Tibial nerve (tissue), 4 donors: ENCODE results near the gene CEP135.

ENCODE experiments used
- EP300 ChIP-seq, 2 donors: sonication (generic); formaldehyde crosslinking; IDR thresholded peaks; one replicate each; pipeline ENCODE4 v1.6.1; 2017; ENCODE audit warnings: antibody characterized with exemption in 2 of 2, mild to moderate bottlenecking in 1 of 2
- POLR2A ChIP-seq, 2 donors: fragments of 450-650 bp; IDR thresholded peaks; one replicate each; pipeline ENCODE4 v1.6.1; 2017; ENCODE audit warnings: antibody characterized with exemption in 2 of 2, mild to moderate bottlenecking in 2 of 2, moderate library complexity in 2 of 2
- TF ChIP-seq, protein P1 (sequence below), 5 experiments: fragments of 200-600 bp in 3 of 5; fragments of 450-650 bp in 2 of 5; sonication (generic) in 3 of 5; IDR thresholded peaks; one replicate each; pipeline ENCODE4 v1.5.1; 2016 to 2019; ENCODE audit warnings: antibody characterized with exemption in 5 of 5, mild to moderate bottlenecking in 3 of 5, moderate library complexity in 2 of 5

- TF ChIP-seq, protein P1, sequence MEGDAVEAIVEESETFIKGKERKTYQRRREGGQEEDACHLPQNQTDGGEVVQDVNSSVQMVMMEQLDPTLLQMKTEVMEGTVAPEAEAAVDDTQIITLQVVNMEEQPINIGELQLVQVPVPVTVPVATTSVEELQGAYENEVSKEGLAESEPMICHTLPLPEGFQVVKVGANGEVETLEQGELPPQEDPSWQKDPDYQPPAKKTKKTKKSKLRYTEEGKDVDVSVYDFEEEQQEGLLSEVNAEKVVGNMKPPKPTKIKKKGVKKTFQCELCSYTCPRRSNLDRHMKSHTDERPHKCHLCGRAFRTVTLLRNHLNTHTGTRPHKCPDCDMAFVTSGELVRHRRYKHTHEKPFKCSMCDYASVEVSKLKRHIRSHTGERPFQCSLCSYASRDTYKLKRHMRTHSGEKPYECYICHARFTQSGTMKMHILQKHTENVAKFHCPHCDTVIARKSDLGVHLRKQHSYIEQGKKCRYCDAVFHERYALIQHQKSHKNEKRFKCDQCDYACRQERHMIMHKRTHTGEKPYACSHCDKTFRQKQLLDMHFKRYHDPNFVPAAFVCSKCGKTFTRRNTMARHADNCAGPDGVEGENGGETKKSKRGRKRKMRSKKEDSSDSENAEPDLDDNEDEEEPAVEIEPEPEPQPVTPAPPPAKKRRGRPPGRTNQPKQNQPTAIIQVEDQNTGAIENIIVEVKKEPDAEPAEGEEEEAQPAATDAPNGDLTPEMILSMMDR (IDR thresholded peaks at IDR 0.05), result no peak
- TF ChIP-seq POLR2A (IDR thresholded peaks at IDR 0.05) (no peak), EP300 (IDR thresholded peaks at IDR 0.05) (no peak)
Measured at GRCh38 chr4:55977811-55978210, 29.1 kb downstream of the CEP135 start.
